NCI-H2196 treated with DMSO at 0.1 percent for 48 hours (cell line): Measurements from ENCODE around the gene PRICKLE4.
"Not testable (repeated sequence)": the region's sequence is repeated elsewhere in the genome, so short reads cannot be mapped to it uniquely, and the experiment has no call there.

ENCODE experiments used
- DNase-seq: peaks from one replicate; lab custom pipeline; 2025; ENCODE audit not compliant: unreplicated experiment; lab: John Stamatoyannopoulos, UW

The PRICKLE4 gene

GRCh38 chr6:41790045-41790444, 9.5 kb downstream of the PRICKLE4 start:
- DNase-seq, result no peak

GRCh38 chr6:41791305-41791704, 10.7 kb downstream of the PRICKLE4 start:
- no peak for DNase-seq

- DNase-seq, result no peak
Observed at GRCh38 chr6:41791984-41792383, 11.4 kb downstream of the PRICKLE4 start.

GRCh38 chr6:41796474-41796873, 15.9 kb downstream of the PRICKLE4 start:
- DNase-seq, result no peak

GRCh38 chr6:41798901-41799558, 18.4 kb downstream of the PRICKLE4 start:
- no peak for DNase-seq

- no peak for DNase-seq
Observed at GRCh38 chr6:41799559-41799911, 19.0 kb downstream of the PRICKLE4 start.

- DNase-seq, result no peak
Observed at GRCh38 chr6:41801380-41801779, 20.8 kb downstream of the PRICKLE4 start.

GRCh38 chr6:41805830-41806774, 25.5 kb downstream of the PRICKLE4 start:
- DNase-seq, result no peak

GRCh38 chr6:41811095-41811494, 30.5 kb downstream of the PRICKLE4 start:
- no peak for DNase-seq

- DNase-seq, result not testable (repeated sequence)
Observed at GRCh38 chr6:41811946-41812345, 31.4 kb downstream of the PRICKLE4 start.

- DNase-seq, result no peak
Observed at GRCh38 chr6:41813469-41813868, 32.9 kb downstream of the PRICKLE4 start.

GRCh38 chr6:41813956-41814355, 33.4 kb downstream of the PRICKLE4 start:
- no peak for DNase-seq

GRCh38 chr6:41814629-41815028, 34.0 kb downstream of the PRICKLE4 start:
- no peak for DNase-seq

GRCh38 chr6:41815587-41815986, 35.0 kb downstream of the PRICKLE4 start:
- no peak for DNase-seq

- DNase-seq, result no peak
Observed at GRCh38 chr6:41818271-41819054, 37.9 kb downstream of the PRICKLE4 start.

- no peak for DNase-seq
Observed at GRCh38 chr6:41821266-41821665, 40.7 kb downstream of the PRICKLE4 start.

GRCh38 chr6:41822021-41822420, 41.4 kb downstream of the PRICKLE4 start:
- no peak for DNase-seq

GRCh38 chr6:41823178-41823577, 42.6 kb downstream of the PRICKLE4 start:
- DNase-seq, result no peak

- DNase-seq, result peak; percentile 25
Observed at GRCh38 chr6:41824571-41825569, 44.3 kb downstream of the PRICKLE4 start.

GRCh38 chr6:41826343-41827022, 45.9 kb downstream of the PRICKLE4 start:
- DNase-seq, result no peak
